Gastrocnemius medialis (tissue), 4 donors: ENCODE data around the gene SPECC1L. TPM values are rescaled to one million over a fixed set of nuclear protein-coding genes. Genes with fewer than 3 reads are reported as not detected.

Experiments used
- ATAC-seq, 2 donors: fragments of 150-250 bp; one replicate each; pipeline ENCODE4 v1.9.1; 2016
- DNase-seq, 2 donors: peaks; one replicate each; pipeline ENCODE4 v3.0.0-alpha.2; 2019
- H3K27ac ChIP-seq, 4 donors: fragments of 200-600 bp; sonication (generic); 1 replicate in 1 of 4; 2 replicates in 3 of 4; pipeline ENCODE4 v1.5.1; 2016 to 2018; ENCODE audit warnings: mild to moderate bottlenecking in 2 of 4, moderate library complexity in 1 of 4
- H3K27me3 ChIP-seq, 3 donors: fragments of 200-600 bp; sonication (generic) in 2 of 3; 1 replicate in 1 of 3; 2 replicates in 2 of 3; pipeline versions ENCODE4 v1.5.1 to v1.6.0; 2016 to 2019; ENCODE audit warnings: mild to moderate bottlenecking in 1 of 3, moderate library complexity in 1 of 3
- H3K36me3 ChIP-seq, 2 donors: fragments of 200-600 bp; sonication (generic) in 1 of 2; one replicate each; pipeline ENCODE4 v1.5.1; 2017 to 2018
- H3K4me1 ChIP-seq, 2 donors: fragments of 200-600 bp; sonication (generic) in 1 of 2; one replicate each; pipeline ENCODE4 v1.5.1; 2016 to 2017; ENCODE audit warnings: mild to moderate bottlenecking in 2 of 2
- H3K4me3 ChIP-seq, 4 donors: fragments of 200-600 bp; sonication (generic) in 3 of 4; 1 replicate in 1 of 4; 2 replicates in 3 of 4; pipeline ENCODE4 v1.5.1; 2016 to 2019; ENCODE audit warnings: mild to moderate bottlenecking in 2 of 4
- H3K9me3 ChIP-seq, 3 donors: fragments of 200-600 bp; sonication (generic) in 2 of 3; 1 replicate in 1 of 3; 2 replicates in 2 of 3; pipeline ENCODE4 v1.5.1; 2016 to 2019
- POLR2A ChIP-seq, 2 donors: fragments of 450-650 bp; IDR thresholded peaks; one replicate each; pipeline ENCODE4 v1.6.1; 2017; ENCODE audit warnings: antibody characterized with exemption in 2 of 2, mild to moderate bottlenecking in 2 of 2, moderate library complexity in 2 of 2
- in situ Hi-C, 4 donors: fragments of 200-750 bp; cut with MboI; loops; one replicate each; pipeline versions ENCODE4 v1.15.0 to v1.8.0; 2017; ENCODE audit warnings: low sequenced_read_pairs in 4 of 4
- intact Hi-C: fragments of 100-400 bp; cut with DNase I; formaldehyde crosslinking; loops from one replicate; pipeline ENCODE4 v1.15.1; 2023; ENCODE audit warnings: low total_unique reads
- total RNA-seq, 4 donors: library from RNA; depleted of rRNA; stranded (reverse); fragments of >200 nt; gene quantifications; one replicate each; pipeline versions ENCODE4 v1.1.0 to v1.2.3, GENCODE V29; 2016
- TF ChIP-seq, protein P1 (sequence below), 5 experiments: fragments of 450-650 bp in 3 of 5; fragments of 200-600 bp in 2 of 5; sonication (generic) in 2 of 5; IDR thresholded peaks in 4 of 5; conservative IDR thresholded peaks in 1 of 5; 1 replicate in 4 of 5; 2 replicates in 1 of 5; pipeline ENCODE4 v1.5.1; 2016 to 2019; ENCODE audit warnings: antibody characterized with exemption in 5 of 5, mild to moderate bottlenecking in 3 of 5, moderate library complexity in 3 of 5

SPECC1L gene
- total RNA-seq, 4 donors from 2014 or later: 16.2 to 19.9 (median 18.7) TPM

DNA sequence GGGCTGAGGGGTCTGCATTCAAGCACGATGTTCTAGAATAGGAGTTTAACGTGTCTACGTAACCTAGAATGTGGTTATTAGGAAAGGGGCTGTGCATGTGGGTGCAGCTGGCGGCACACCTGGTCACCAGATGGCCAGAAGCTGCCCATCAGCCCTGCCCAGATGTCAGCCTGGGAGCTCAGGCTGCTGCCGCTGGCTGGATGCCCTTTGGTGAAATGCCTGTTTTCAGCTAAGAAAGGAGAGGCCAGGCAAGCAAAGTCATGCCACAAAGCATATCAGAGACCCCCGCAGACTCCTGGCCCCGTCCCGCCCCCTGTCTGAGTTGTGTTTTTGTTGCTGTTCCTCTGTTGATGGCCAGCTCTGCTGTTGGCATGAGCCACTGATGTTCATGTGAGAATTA lies 145.5 kb downstream of the SPECC1L start:
- H3K9me3 ChIP-seq: no peaks in the 10 kb centered on the region
- H3K4me3 ChIP-seq: no peak overlapping the region
- no peak for TF ChIP-seq POLR2A (IDR thresholded peaks at IDR 0.05)
- TF ChIP-seq, protein P1, sequence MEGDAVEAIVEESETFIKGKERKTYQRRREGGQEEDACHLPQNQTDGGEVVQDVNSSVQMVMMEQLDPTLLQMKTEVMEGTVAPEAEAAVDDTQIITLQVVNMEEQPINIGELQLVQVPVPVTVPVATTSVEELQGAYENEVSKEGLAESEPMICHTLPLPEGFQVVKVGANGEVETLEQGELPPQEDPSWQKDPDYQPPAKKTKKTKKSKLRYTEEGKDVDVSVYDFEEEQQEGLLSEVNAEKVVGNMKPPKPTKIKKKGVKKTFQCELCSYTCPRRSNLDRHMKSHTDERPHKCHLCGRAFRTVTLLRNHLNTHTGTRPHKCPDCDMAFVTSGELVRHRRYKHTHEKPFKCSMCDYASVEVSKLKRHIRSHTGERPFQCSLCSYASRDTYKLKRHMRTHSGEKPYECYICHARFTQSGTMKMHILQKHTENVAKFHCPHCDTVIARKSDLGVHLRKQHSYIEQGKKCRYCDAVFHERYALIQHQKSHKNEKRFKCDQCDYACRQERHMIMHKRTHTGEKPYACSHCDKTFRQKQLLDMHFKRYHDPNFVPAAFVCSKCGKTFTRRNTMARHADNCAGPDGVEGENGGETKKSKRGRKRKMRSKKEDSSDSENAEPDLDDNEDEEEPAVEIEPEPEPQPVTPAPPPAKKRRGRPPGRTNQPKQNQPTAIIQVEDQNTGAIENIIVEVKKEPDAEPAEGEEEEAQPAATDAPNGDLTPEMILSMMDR (IDR thresholded peaks at IDR 0.05 in 4 of 5, conservative IDR thresholded peaks at IDR 0.05 in 1 of 5): no peak
- DNase-seq: no peak
- peaks cover 0 to 37% of the 10 kb centered on the region in 2 donors for H3K36me3 ChIP-seq
- in situ Hi-C loops (loop anchor here in 2 of 4 donors (5.0 to 10.0 kb wide), 2 partner anchors 79 to 111 kb away; partner anchors contain the start of gene UPB1 (in 1 of the 2)), intact Hi-C loops (loop anchor here (5.0 kb wide), 1 partner anchor 89 kb away; no protein-coding TSS in a partner anchor)
- no peak overlapping the region for H3K27ac ChIP-seq
- H3K27me3 ChIP-seq: no peaks in the 10 kb centered on the region
- ATAC-seq: no peak
- H3K4me1 ChIP-seq: peaks cover 9 to 13% of the 10 kb centered on the region in 2 donors

GRCh38 chr22:24416611-24417010 lies 146.0 kb downstream of the SPECC1L start:
- Histone ChIP-seq H3K4me1 (peaks cover 11 to 13% of the 10 kb centered on the region in 2 donors), H3K27me3 (no peaks in the 10 kb centered on the region), H3K4me3 (no peak overlapping the region), H3K9me3 (no peaks in the 10 kb centered on the region), H3K27ac (no peak overlapping the region), H3K36me3 (peaks cover 0 to 37% of the 10 kb centered on the region in 2 donors)
- intact Hi-C loops: loop anchor here (5.0 kb wide), 1 partner anchor 89 kb away; no protein-coding TSS in a partner anchor
- TF ChIP-seq, protein P1 (IDR thresholded peaks at IDR 0.05 in 4 of 5, conservative IDR thresholded peaks at IDR 0.05 in 1 of 5): no peak
- TF ChIP-seq POLR2A (IDR thresholded peaks at IDR 0.05): no peak
- ATAC-seq (no peak), DNase-seq (no peak)
- in situ Hi-C loops: loop anchor here in 2 of 4 donors (5.0 to 10.0 kb wide), 2 partner anchors 78 to 111 kb away; partner anchors contain the start of gene UPB1 (in 1 of the 2)

GRCh38 chr22:24417200-24417599 lies 146.6 kb downstream of the SPECC1L start:
- no peak overlapping the region for H3K4me3 ChIP-seq
- peaks cover 0 to 37% of the 10 kb centered on the region in 2 donors for H3K36me3 ChIP-seq
- H3K9me3 ChIP-seq: no peaks in the 10 kb centered on the region
- intact Hi-C loops: loop anchor here (5.0 kb wide), 1 partner anchor 90 kb away; no protein-coding TSS in a partner anchor
- peaks cover 11 to 13% of the 10 kb centered on the region in 2 donors for H3K4me1 ChIP-seq
- no peaks in the 10 kb centered on the region for H3K27me3 ChIP-seq
- no peak overlapping the region for H3K27ac ChIP-seq
- TF ChIP-seq POLR2A (IDR thresholded peaks at IDR 0.05): no peak
- TF ChIP-seq, protein P1 (IDR thresholded peaks at IDR 0.05 in 4 of 5, conservative IDR thresholded peaks at IDR 0.05 in 1 of 5): no peak
- no peak for DNase-seq
- in situ Hi-C loops: loop anchor here in 2 of 4 donors (5.0 to 10.0 kb wide), 2 partner anchors 78 to 110 kb away; partner anchors contain the start of gene UPB1 (in 1 of the 2)
- ATAC-seq: no peak

DNA sequence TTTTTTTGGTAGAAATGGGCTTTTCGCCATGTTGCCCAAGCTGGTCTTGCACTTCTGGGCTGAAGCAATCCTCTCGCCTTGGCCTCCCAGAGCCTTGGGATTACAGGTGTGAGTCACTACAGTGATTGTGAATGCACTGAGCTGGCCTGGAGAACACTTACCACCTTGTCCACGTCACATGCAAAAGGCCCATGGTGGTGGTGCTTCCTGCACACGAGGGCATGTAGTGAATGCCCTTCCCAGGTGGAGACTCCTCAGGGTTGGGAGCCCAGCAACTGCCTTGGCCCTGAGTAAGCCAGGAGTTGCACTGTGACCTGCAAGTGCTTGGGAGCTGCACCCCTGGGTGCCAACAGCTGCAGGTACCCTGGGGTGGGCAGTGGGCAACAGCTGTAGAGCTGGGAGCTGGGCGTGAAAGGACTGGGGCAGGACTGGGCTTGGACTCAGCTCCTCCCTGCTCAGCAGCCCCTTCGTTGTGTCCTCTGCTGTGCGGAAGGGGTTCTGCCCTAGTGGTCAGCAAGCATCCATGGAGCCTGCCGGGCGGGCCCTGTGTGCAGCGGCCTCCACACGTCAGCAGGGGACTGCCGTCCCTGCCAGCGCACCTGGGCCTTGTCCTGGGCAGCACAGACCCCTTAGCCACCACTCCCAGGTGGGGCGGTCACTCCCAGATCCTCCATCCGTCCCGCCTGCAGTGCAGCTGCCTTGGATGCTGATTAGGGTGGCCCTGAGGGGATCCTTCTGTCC lies 147.4 kb downstream of the SPECC1L start:
- Histone ChIP-seq H3K27ac (no peak overlapping the region), H3K4me1 (peaks cover 11 to 13% of the 10 kb centered on the region in 2 donors), H3K27me3 (no peaks in the 10 kb centered on the region), H3K4me3 (no peak overlapping the region), H3K9me3 (no peaks in the 10 kb centered on the region), H3K36me3 (peaks cover 0 to 35% of the 10 kb centered on the region in 2 donors)
- in situ Hi-C loops (loop anchor here in 2 of 4 donors (5.0 to 10.0 kb wide), 2 partner anchors 77 to 109 kb away; partner anchors contain the start of gene UPB1 (in 1 of the 2)), intact Hi-C loops (loop anchor here (5.0 kb wide), 1 partner anchor 91 kb away; no protein-coding TSS in a partner anchor)
- TF ChIP-seq, protein P1 (IDR thresholded peaks at IDR 0.05 in 4 of 5, conservative IDR thresholded peaks at IDR 0.05 in 1 of 5): no peak
- no peak for TF ChIP-seq POLR2A (IDR thresholded peaks at IDR 0.05)
- DNase-seq (no peak), ATAC-seq (no peak)
